ENCODE data around the gene MRFAP1L1. TPM values are rescaled to one million over a fixed set of nuclear protein-coding genes. Genes with fewer than 3 reads are reported as not detected.

The MRFAP1L1 gene
- total and polyA plus RNA-seq, 2 experiments from 2014 or later, result 61.6 to 73.8 TPM

GRCh38 chr4:6749340-6750171 is 39.9 kb upstream of the MRFAP1L1 start:
- Histone ChIP-seq H2AFZ (no peak overlapping the region), H4K20me1 (replicated peaks; ENCODE audit: insufficient read depth) (no peaks in the 10 kb centered on the region), H3K4me1 (ENCODE audit: insufficient read depth) (no peaks in the 10 kb centered on the region), H3K27me3 (ENCODE audit: insufficient read depth) (no peaks in the 10 kb centered on the region), H3K27ac (ENCODE audit: low read depth) (no peak overlapping the region), H3K9me2 (ENCODE audit: insufficient read depth) (no peaks in the 10 kb centered on the region), H3K79me2 (replicated peaks; ENCODE audit: insufficient read depth) (no peaks in the 10 kb centered on the region), H3F3A (replicated peaks; ENCODE audit: low read depth) (no peaks in the 10 kb centered on the region), H3K4me2 (no peak overlapping the region), H3K4me3 (no peak overlapping the region), H3K36me3 (ENCODE audit: insufficient read depth) (no peaks in the 10 kb centered on the region)
- no peak for ATAC-seq
- no peak overlapping the region for H3K27ac Mint-ChIP-seq
- TF ChIP-seq NANOG (IDR thresholded peaks at IDR 0.05; ENCODE audit: borderline replicate concordance), result no peak
- no peak for TF ChIP-seq POLR2AphosphoS5 (IDR thresholded peaks at IDR 0.05; ENCODE audit: low read depth)
- TF ChIP-seq CTCF (conservative IDR thresholded peaks at IDR 0.05; ENCODE audit: low read depth in 2 of 2), result no peak
- no peak for TF ChIP-seq STAT1 (IDR thresholded peaks at IDR 0.05; ENCODE audit: unreplicated experiment)
- TF ChIP-seq ETS1 (IDR thresholded peaks at IDR 0.05), result no peak
- TF ChIP-seq, protein P1, sequence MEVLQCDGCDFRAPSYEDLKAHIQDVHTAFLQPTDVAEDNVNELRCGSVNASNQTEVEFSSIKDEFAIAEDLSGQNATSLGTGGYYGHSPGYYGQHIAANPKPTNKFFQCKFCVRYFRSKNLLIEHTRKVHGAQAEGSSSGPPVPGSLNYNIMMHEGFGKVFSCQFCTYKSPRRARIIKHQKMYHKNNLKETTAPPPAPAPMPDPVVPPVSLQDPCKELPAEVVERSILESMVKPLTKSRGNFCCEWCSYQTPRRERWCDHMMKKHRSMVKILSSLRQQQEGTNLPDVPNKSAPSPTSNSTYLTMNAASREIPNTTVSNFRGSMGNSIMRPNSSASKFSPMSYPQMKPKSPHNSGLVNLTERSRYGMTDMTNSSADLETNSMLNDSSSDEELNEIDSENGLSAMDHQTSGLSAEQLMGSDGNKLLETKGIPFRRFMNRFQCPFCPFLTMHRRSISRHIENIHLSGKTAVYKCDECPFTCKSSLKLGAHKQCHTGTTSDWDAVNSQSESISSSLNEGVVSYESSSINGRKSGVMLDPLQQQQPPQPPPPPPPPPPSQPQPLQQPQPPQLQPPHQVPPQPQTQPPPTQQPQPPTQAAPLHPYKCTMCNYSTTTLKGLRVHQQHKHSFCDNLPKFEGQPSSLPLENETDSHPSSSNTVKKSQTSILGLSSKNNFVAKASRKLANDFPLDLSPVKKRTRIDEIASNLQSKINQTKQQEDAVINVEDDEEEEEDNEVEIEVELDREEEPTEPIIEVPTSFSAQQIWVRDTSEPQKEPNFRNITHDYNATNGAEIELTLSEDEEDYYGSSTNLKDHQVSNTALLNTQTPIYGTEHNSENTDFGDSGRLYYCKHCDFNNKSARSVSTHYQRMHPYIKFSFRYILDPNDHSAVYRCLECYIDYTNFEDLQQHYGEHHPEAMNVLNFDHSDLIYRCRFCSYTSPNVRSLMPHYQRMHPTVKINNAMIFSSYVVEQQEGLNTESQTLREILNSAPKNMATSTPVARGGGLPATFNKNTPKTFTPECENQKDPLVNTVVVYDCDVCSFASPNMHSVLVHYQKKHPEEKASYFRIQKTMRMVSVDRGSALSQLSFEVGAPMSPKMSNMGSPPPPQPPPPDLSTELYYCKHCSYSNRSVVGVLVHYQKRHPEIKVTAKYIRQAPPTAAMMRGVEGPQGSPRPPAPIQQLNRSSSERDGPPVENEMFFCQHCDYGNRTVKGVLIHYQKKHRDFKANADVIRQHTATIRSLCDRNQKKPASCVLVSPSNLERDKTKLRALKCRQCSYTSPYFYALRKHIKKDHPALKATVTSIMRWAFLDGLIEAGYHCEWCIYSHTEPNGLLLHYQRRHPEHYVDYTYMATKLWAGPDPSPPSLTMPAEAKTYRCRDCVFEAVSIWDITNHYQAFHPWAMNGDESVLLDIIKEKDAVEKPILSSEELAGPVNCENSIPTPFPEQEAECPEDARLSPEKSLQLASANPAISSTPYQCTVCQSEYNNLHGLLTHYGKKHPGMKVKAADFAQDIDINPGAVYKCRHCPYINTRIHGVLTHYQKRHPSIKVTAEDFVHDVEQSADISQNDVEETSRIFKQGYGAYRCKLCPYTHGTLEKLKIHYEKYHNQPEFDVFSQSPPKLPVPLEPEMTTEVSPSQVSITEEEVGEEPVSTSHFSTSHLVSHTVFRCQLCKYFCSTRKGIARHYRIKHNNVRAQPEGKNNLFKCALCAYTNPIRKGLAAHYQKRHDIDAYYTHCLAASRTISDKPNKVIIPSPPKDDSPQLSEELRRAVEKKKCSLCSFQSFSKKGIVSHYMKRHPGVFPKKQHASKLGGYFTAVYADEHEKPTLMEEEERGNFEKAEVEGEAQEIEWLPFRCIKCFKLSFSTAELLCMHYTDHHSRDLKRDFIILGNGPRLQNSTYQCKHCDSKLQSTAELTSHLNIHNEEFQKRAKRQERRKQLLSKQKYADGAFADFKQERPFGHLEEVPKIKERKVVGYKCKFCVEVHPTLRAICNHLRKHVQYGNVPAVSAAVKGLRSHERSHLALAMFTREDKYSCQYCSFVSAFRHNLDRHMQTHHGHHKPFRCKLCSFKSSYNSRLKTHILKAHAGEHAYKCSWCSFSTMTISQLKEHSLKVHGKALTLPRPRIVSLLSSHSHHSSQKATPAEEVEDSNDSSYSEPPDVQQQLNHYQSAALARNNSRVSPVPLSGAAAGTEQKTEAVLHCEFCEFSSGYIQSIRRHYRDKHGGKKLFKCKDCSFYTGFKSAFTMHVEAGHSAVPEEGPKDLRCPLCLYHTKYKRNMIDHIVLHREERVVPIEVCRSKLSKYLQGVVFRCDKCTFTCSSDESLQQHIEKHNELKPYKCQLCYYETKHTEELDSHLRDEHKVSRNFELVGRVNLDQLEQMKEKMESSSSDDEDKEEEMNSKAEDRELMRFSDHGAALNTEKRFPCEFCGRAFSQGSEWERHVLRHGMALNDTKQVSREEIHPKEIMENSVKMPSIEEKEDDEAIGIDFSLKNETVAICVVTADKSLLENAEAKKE (CRISPR knock-in tag; IDR thresholded peaks at IDR 0.05), result no peak
- TF ChIP-seq EZH2 (IDR thresholded peaks at IDR 0.05; ENCODE audit: low read depth, unreplicated experiment), result no peak
- no peak for TF ChIP-seq ZNF331 (CRISPR knock-in tag; IDR thresholded peaks at IDR 0.05; ENCODE audit: low read depth)
- TF ChIP-seq REST (IDR thresholded peaks at IDR 0.05; ENCODE audit: unreplicated experiment), result no peak
- TF ChIP-seq CREB1 (CRISPR knock-in tag; IDR thresholded peaks at IDR 0.05; ENCODE audit: low read depth), result no peak
- no peak for TF ChIP-seq EZH2phosphoT487 (IDR thresholded peaks at IDR 0.05; ENCODE audit: unreplicated experiment)
- no peak for TF ChIP-seq ZNF114 (CRISPR knock-in tag; IDR thresholded peaks at IDR 0.05)
- TF ChIP-seq JUNB (IDR thresholded peaks at IDR 0.05; ENCODE audit: unreplicated experiment), result no peak
- no peaks in the 10 kb centered on the region; the same call in 2 of the 3 replicates for H3K9me3 Mint-ChIP-seq
- no peaks in the 10 kb centered on the region for H3K27me3 Mint-ChIP-seq (ENCODE audit: insufficient read depth, low read depth, poor library complexity)
- no peak for DNase-seq (ENCODE audit: low spot score)
- H3K36me3 Mint-ChIP-seq (ENCODE audit: low read depth), result no peaks in the 10 kb centered on the region
- peaks cover 4% of the 10 kb centered on the region; the same call in 2 of the 3 replicates for H3K4me1 Mint-ChIP-seq
- no peak overlapping the region for H3K4me3 Mint-ChIP-seq
